ENCODE data around the gene GPATCH8.

DNA sequence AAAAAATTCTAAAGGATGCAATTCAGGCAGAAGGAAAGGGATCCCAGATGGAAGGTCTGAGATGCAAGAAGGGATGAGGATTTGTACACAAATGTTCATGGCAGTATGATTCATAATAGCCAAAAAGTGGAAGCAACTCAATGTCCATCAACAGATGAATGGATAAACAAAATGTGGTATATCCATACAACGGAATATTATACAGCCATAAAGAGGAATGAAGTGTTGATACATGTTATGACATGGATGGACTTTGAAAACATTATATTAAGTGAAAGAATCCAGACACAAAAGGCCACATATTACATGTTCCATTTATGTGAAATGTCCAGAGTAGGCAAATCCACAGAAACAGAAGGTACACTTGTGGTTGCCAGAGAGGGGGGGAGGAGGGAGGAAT, 23.9 kb upstream of the GPATCH8 start:
- no peak for TF ChIP-seq RAD21 (IDR thresholded peaks at IDR 0.05; ENCODE audit: low read depth)
- TF ChIP-seq EGR1 (IDR thresholded peaks at IDR 0.05): no peak
- TF ChIP-seq, protein P1, sequence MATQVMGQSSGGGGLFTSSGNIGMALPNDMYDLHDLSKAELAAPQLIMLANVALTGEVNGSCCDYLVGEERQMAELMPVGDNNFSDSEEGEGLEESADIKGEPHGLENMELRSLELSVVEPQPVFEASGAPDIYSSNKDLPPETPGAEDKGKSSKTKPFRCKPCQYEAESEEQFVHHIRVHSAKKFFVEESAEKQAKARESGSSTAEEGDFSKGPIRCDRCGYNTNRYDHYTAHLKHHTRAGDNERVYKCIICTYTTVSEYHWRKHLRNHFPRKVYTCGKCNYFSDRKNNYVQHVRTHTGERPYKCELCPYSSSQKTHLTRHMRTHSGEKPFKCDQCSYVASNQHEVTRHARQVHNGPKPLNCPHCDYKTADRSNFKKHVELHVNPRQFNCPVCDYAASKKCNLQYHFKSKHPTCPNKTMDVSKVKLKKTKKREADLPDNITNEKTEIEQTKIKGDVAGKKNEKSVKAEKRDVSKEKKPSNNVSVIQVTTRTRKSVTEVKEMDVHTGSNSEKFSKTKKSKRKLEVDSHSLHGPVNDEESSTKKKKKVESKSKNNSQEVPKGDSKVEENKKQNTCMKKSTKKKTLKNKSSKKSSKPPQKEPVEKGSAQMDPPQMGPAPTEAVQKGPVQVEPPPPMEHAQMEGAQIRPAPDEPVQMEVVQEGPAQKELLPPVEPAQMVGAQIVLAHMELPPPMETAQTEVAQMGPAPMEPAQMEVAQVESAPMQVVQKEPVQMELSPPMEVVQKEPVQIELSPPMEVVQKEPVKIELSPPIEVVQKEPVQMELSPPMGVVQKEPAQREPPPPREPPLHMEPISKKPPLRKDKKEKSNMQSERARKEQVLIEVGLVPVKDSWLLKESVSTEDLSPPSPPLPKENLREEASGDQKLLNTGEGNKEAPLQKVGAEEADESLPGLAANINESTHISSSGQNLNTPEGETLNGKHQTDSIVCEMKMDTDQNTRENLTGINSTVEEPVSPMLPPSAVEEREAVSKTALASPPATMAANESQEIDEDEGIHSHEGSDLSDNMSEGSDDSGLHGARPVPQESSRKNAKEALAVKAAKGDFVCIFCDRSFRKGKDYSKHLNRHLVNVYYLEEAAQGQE (IDR thresholded peaks at IDR 0.05; ENCODE audit: low read depth): no peak
- TF ChIP-seq FOXM1 (IDR thresholded peaks at IDR 0.05; ENCODE audit: borderline replicate concordance, low read depth): no peak
- TF ChIP-seq, protein P2, sequence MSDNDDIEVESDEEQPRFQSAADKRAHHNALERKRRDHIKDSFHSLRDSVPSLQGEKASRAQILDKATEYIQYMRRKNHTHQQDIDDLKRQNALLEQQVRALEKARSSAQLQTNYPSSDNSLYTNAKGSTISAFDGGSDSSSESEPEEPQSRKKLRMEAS (IDR thresholded peaks at IDR 0.05): no peak
- TF ChIP-seq TEAD4 (IDR thresholded peaks at IDR 0.05): no peak
- TF ChIP-seq, protein P3, sequence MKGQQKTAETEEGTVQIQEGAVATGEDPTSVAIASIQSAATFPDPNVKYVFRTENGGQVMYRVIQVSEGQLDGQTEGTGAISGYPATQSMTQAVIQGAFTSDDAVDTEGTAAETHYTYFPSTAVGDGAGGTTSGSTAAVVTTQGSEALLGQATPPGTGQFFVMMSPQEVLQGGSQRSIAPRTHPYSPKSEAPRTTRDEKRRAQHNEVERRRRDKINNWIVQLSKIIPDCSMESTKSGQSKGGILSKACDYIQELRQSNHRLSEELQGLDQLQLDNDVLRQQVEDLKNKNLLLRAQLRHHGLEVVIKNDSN (IDR thresholded peaks at IDR 0.05): no peak
- TF ChIP-seq CEBPB (IDR thresholded peaks at IDR 0.05): no peak
- TF ChIP-seq EP300 (IDR thresholded peaks at IDR 0.05; ENCODE audit: borderline replicate concordance): no peak
- TF ChIP-seq YY1 (IDR thresholded peaks at IDR 0.05; ENCODE audit: low read depth): no peak
- no peak for TF ChIP-seq TAF1 (IDR thresholded peaks at IDR 0.05; ENCODE audit: low read depth)
- no peak for TF ChIP-seq CREB1 (IDR thresholded peaks at IDR 0.05; ENCODE audit: low read depth)
- no peak for TF ChIP-seq NFIC (IDR thresholded peaks at IDR 0.05)

Measured in Ishikawa (cell line).